H9 (cell line): ENCODE results near the gene ERVW-1. TPM values are rescaled to one million over a fixed set of nuclear protein-coding genes. Genes with fewer than 3 reads are reported as not detected.

Experiments
- DNase-seq: peaks from one replicate; pipeline ENCODE4 v3.0.0-alpha.2; 2017
- H2AFZ ChIP-seq: one replicate; pipeline ENCODE4 v1.6.1; 2013; ENCODE audit warnings: mild to moderate bottlenecking, low read length, control low read depth, moderate library complexity
- H2AK5ac ChIP-seq: 2 replicates; pipeline ENCODE4 v1.6.1; 2013; ENCODE audit warnings: low read length, control low read depth, mixed read lengths; ENCODE audit not compliant: insufficient read length
- H2BK120ac ChIP-seq: one replicate; pipeline ENCODE4 v1.6.1; 2013; ENCODE audit warnings: low read depth, mild to moderate bottlenecking, low read length, control low read depth, inconsistent platforms; ENCODE audit not compliant: poor library complexity, severe bottlenecking
- H2BK12ac ChIP-seq: 2 replicates; pipeline ENCODE4 v1.6.1; 2013; ENCODE audit warnings: low read length, control low read depth, mixed read lengths, low read depth; ENCODE audit not compliant: insufficient read length
- H2BK15ac ChIP-seq: 2 replicates; pipeline ENCODE4 v1.6.1; 2013; ENCODE audit warnings: low read depth, low read length, control low read depth
- H2BK20ac ChIP-seq: one replicate; pipeline ENCODE4 v1.6.1; 2013; ENCODE audit warnings: low read depth, mild to moderate bottlenecking, low read length, control low read depth, inconsistent platforms; ENCODE audit not compliant: poor library complexity, severe bottlenecking
- H2BK5ac ChIP-seq: 2 replicates; pipeline ENCODE4 v1.6.1; 2013; ENCODE audit warnings: low read length, control low read depth, mixed read lengths; ENCODE audit not compliant: insufficient read length
- H3K14ac ChIP-seq: 2 replicates; pipeline ENCODE4 v1.6.1; 2013; ENCODE audit warnings: low read length, control low read depth; ENCODE audit not compliant: insufficient read depth
- H3K18ac ChIP-seq: 2 replicates; pipeline ENCODE4 v1.6.1; 2013; ENCODE audit warnings: low read depth, mild to moderate bottlenecking, mixed read lengths, low read length, control low read depth; ENCODE audit not compliant: insufficient read length
- H3K23ac ChIP-seq: 2 replicates; pipeline ENCODE4 v1.6.1; 2013; ENCODE audit warnings: low read length, control low read depth, mixed read lengths, low read depth; ENCODE audit not compliant: insufficient read length
- H3K23me2 ChIP-seq: 2 replicates; pipeline ENCODE4 v1.6.1; 2013; ENCODE audit warnings: low read depth, mild to moderate bottlenecking, mixed read lengths, low read length, control low read depth; ENCODE audit not compliant: insufficient read length, poor library complexity, severe bottlenecking
- H3K27ac ChIP-seq: 2 replicates; pipeline ENCODE4 v1.5.1; 2013; ENCODE audit warnings: low read length, control low read depth, mixed read lengths, low read depth; ENCODE audit not compliant: insufficient read length
- H3K27me3 ChIP-seq: 2 replicates; pipeline ENCODE4 v1.6.1; 2013; ENCODE audit warnings: low read length, control low read depth, inconsistent platforms; ENCODE audit not compliant: insufficient read depth
- H3K4ac ChIP-seq: 2 replicates; pipeline ENCODE4 v1.6.1; 2013; ENCODE audit warnings: low read depth, mild to moderate bottlenecking, control low read depth, inconsistent platforms, low read length, moderate library complexity
- H3K4me1 ChIP-seq: 2 replicates; pipeline ENCODE4 v1.6.1; 2013; ENCODE audit warnings: low read length, control low read depth, inconsistent platforms; ENCODE audit not compliant: insufficient read depth
- H3K4me2 ChIP-seq: 2 replicates; pipeline ENCODE4 v1.6.1; 2013; ENCODE audit warnings: low read length, control low read depth, mixed read lengths; ENCODE audit not compliant: insufficient read length, insufficient read depth
- H3K56ac ChIP-seq: 2 replicates; pipeline ENCODE4 v1.6.1; 2013; ENCODE audit warnings: low read depth, mild to moderate bottlenecking, mixed read lengths, low read length, control low read depth; ENCODE audit not compliant: insufficient read length
- H3K79me1 ChIP-seq: 2 replicates; pipeline ENCODE4 v1.6.1; 2013; ENCODE audit warnings: low read depth, mild to moderate bottlenecking, moderate library complexity, low read length, control low read depth, inconsistent platforms; ENCODE audit not compliant: insufficient read depth, poor library complexity, severe bottlenecking
- H3K79me2 ChIP-seq: 2 replicates; pipeline ENCODE4 v1.6.1; 2013; ENCODE audit warnings: low read length, control low read depth, inconsistent platforms; ENCODE audit not compliant: insufficient read depth
- H3K9ac ChIP-seq: 2 replicates; pipeline ENCODE4 v1.6.1; 2013; ENCODE audit warnings: low read length, control low read depth, mixed read lengths; ENCODE audit not compliant: insufficient read length; ENCODE audit errors: extremely low read depth
- H3K9me3 ChIP-seq: one replicate; pipeline ENCODE4 v1.6.1; 2013; ENCODE audit warnings: low read depth, low read length, inconsistent platforms; ENCODE audit not compliant: control insufficient read depth
- H3T11ph ChIP-seq: one replicate; pipeline ENCODE4 v1.6.1; 2013; ENCODE audit warnings: mild to moderate bottlenecking, low read length, control low read depth, inconsistent platforms
- H4K20me1 ChIP-seq: one replicate; pipeline ENCODE4 v1.6.1; 2013; ENCODE audit not compliant: control insufficient read depth, insufficient read length, insufficient read depth
- H4K5ac ChIP-seq: 2 replicates; pipeline ENCODE4 v1.6.1; 2013; ENCODE audit warnings: low read depth, mild to moderate bottlenecking, mixed read lengths, low read length, control low read depth; ENCODE audit not compliant: insufficient read length
- H4K8ac ChIP-seq: replicated peaks from 2 replicates; pipeline ENCODE4 v1.6.1; 2013; ENCODE audit warnings: low read length, control low read depth, mixed read lengths, low read depth; ENCODE audit not compliant: insufficient read length
- H4K91ac ChIP-seq: 2 replicates; pipeline ENCODE4 v1.6.1; 2013; ENCODE audit warnings: low read depth, mild to moderate bottlenecking, moderate library complexity, mixed read lengths, low read length, control low read depth; ENCODE audit not compliant: insufficient read length
- H3K27ac Mint-ChIP-seq, 3 experiments: 2 replicates in 2 of 3; 3 replicates in 1 of 3; pipeline ENCODE4 v1.8.0; 2020 to 2021; ENCODE audit warnings: mixed read lengths in 3 of 3, mild to moderate bottlenecking in 1 of 3, moderate library complexity in 1 of 3
- H3K27me3 Mint-ChIP-seq: 2 replicates; pipeline ENCODE4 v1.8.0; 2021; ENCODE audit warnings: low read depth, mild to moderate bottlenecking, moderate library complexity, mixed read lengths
- H3K36me3 Mint-ChIP-seq, 3 experiments: 2 replicates in 2 of 3; 3 replicates in 1 of 3; pipeline ENCODE4 v1.8.0; 2020 to 2021; ENCODE audit warnings: low read depth in 3 of 3, mixed read lengths in 3 of 3; ENCODE audit not compliant: insufficient read depth in 1 of 3
- H3K4me1 Mint-ChIP-seq, 2 experiments: 2 replicates each; pipeline ENCODE4 v1.8.0; 2020; ENCODE audit warnings: mixed read lengths in 2 of 2
- H3K4me3 Mint-ChIP-seq, 2 experiments: 2 replicates in 1 of 2; 3 replicates in 1 of 2; pipeline ENCODE4 v1.8.0; 2020 to 2021; ENCODE audit warnings: mild to moderate bottlenecking in 2 of 2, mixed read lengths in 2 of 2, moderate library complexity in 1 of 2
- H3K9me3 Mint-ChIP-seq, 2 experiments: 2 replicates in 1 of 2; 3 replicates in 1 of 2; pipeline ENCODE4 v1.8.0; 2020; ENCODE audit warnings: mild to moderate bottlenecking in 2 of 2, mixed read lengths in 2 of 2, moderate library complexity in 1 of 2
- CTCF ChIP-seq: fragments of 200-600 bp; sonication (generic); conservative IDR thresholded peaks from 3 replicates; pipeline ENCODE4 v1.8.0; 2021; ENCODE audit warnings: antibody characterized with exemption, mild to moderate bottlenecking
- WGBS: extraction: QIAGEN DNeasy Blood & Tissue Kit; methylation state at CpG from one replicate; pipeline ENCODE4 v1.1.7; 2013; ENCODE audit warnings: missing lambda C conversion rate, low lambda C conversion rate, mixed read lengths; ENCODE audit not compliant: insufficient read length; ENCODE audit errors: extremely low coverage; 5-methylcytosine and 5-hydroxymethylcytosine counted together
- total RNA-seq: library from RNA; stranded (reverse); gene quantifications from 2 replicates; pipeline ENCODE4 v1.2.1, GENCODE V29; 2021

The ERVW-1 gene
- total RNA-seq, 1 experiment from 2014 or later, result not detected

- Histone ChIP-seq H2AFZ (no peak overlapping the region), H2BK120ac (no peak overlapping the region), H3K9me3 (no peaks in the 10 kb centered on the region), H2BK5ac (no peak overlapping the region), H2BK12ac (no peak overlapping the region), H3K23ac (no peak overlapping the region), H3K18ac (no peak overlapping the region), H3K4ac (no peak overlapping the region), H3K79me1 (no peaks in the 10 kb centered on the region), H3K56ac (no peak overlapping the region), H3K4me2 (no peak overlapping the region), H3K23me2 (no peaks in the 10 kb centered on the region), H4K91ac (no peak overlapping the region), H3K27me3 (no peaks in the 10 kb centered on the region), H3K9ac (no peak overlapping the region), H4K5ac (no peak overlapping the region), H4K8ac (no peak overlapping the region), H2BK15ac (no peak overlapping the region), H3K79me2 (no peaks in the 10 kb centered on the region), H3K27ac (no peak overlapping the region), H2AK5ac (no peak overlapping the region), H3K14ac (no peak overlapping the region), H4K20me1 (peaks cover 4% of the 10 kb centered on the region), H3K4me1 (no peaks in the 10 kb centered on the region), H2BK20ac (no peak overlapping the region), H3T11ph (no peak overlapping the region)
- no CpG with 5 or more reads among the region's 3 CpGs for WGBS
- Mint-ChIP-seq H3K27ac (no peak overlapping the region), H3K4me1 (no peaks in the 10 kb centered on the region), H3K9me3 (no peaks in the 10 kb centered on the region), H3K4me3 (no peak overlapping the region), H3K27me3 (no peaks in the 10 kb centered on the region), H3K36me3 (peaks cover 2 to 27% (median 24%) of the 10 kb centered on the region in 3 experiments; a peak in 6 of 7 replicates)
- TF ChIP-seq CTCF, result no peak
- no peak for DNase-seq
Measured at GRCh38 chr7:92517631-92518030, 39.9 kb upstream of the ERVW-1 start.
